Subcutaneous abdominal adipose tissue (tissue), 5 donors: ENCODE data around the gene NLGN1.

Experiments used
- H3K27ac ChIP-seq: one replicate; pipeline ENCODE4 v1.7.0; 2013; ENCODE audit warnings: low read depth, mild to moderate bottlenecking, inconsistent platforms, low read length, moderate library complexity
- H3K27me3 ChIP-seq, 5 donors: one replicate each; pipeline ENCODE4 v1.7.0; 2013; ENCODE audit warnings: low read length in 5 of 5, inconsistent platforms in 1 of 5; ENCODE audit not compliant: control insufficient read depth in 5 of 5, insufficient read depth in 4 of 5
- H3K36me3 ChIP-seq, 5 donors: one replicate each; pipeline ENCODE4 v1.7.0; 2013; ENCODE audit warnings: low read length in 5 of 5; ENCODE audit not compliant: control insufficient read depth in 5 of 5, insufficient read depth in 5 of 5
- H3K4me1 ChIP-seq, 5 donors: one replicate each; pipeline ENCODE4 v1.7.0; 2013; ENCODE audit warnings: low read length in 5 of 5, mild to moderate bottlenecking in 3 of 5, moderate library complexity in 1 of 5; ENCODE audit not compliant: control insufficient read depth in 5 of 5, insufficient read depth in 5 of 5
- H3K4me3 ChIP-seq, 5 donors: one replicate each; pipeline ENCODE4 v1.7.0; 2013; ENCODE audit warnings: low read length in 5 of 5, low read depth in 1 of 5
- H3K9ac ChIP-seq, 5 donors: one replicate each; pipeline ENCODE4 v1.7.0; 2013; ENCODE audit warnings: low read length in 5 of 5, mild to moderate bottlenecking in 4 of 5, moderate library complexity in 3 of 5
- H3K9me3 ChIP-seq, 5 donors: one replicate each; pipeline ENCODE4 v1.7.0; 2013; ENCODE audit warnings: low read length in 5 of 5; ENCODE audit not compliant: control insufficient read depth in 5 of 5
- donor health status: healthy.
- donor health status: healthy.
- donor health status: healthy.
- donor health status: healthy.
- donor health status: healthy.

Gene NLGN1

DNA sequence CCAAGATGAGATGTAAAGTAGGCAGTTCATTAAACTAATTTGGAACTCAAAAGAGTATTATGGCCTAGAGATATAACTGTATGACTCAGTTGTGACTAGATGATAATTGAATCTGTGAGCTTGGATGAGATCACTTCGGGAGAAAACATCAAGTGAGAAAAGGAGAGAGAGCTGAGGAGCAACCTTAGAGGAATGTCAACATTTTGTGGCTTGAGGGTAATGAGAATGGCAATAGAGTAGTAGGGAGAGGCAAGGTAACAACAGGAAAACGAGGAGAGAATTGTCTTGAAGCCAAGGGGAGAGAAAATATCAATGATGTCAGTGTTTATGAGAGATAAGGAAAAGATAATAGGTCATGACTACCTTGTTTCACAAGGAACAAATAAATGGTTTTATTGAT, 580.2 kb downstream of the NLGN1 start:
- no peaks in the 10 kb centered on the region for H3K36me3 ChIP-seq

DNA sequence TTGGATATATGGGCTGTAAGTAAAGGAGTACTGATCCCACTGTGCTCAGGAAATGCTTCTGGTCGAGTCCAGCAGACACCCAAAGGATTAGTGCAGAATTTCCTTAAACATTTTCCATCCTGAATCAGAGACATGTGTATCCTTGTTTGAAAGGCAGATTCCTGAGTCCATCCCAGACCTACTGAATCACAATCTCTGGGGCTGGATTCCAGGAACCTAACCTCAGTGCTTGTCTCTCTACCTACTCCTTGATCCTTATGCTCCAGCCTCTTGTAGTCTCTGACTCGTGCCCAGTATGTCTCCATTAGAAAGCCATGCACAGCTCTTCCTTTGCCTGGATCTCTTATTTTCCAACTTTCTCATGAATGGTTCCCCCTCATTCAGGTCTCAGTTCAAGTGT, 585.8 kb downstream of the NLGN1 start:
- Histone ChIP-seq H3K4me1 (no peaks in the 10 kb centered on the region), H3K4me3 (no peak overlapping the region), H3K27ac (no peak overlapping the region), H3K9ac (no peak overlapping the region), H3K36me3 (no peaks in the 10 kb centered on the region), H3K27me3 (no peaks in the 10 kb centered on the region), H3K9me3 (no peaks in the 10 kb centered on the region)

More for the DNA sequence above, 580.2 kb downstream of the NLGN1 start:
- Histone ChIP-seq H3K4me1 (no peaks in the 10 kb centered on the region), H3K27ac (no peak overlapping the region), H3K4me3 (no peak overlapping the region), H3K27me3 (no peaks in the 10 kb centered on the region), H3K9me3 (no peaks in the 10 kb centered on the region), H3K9ac (no peak overlapping the region)

DNA sequence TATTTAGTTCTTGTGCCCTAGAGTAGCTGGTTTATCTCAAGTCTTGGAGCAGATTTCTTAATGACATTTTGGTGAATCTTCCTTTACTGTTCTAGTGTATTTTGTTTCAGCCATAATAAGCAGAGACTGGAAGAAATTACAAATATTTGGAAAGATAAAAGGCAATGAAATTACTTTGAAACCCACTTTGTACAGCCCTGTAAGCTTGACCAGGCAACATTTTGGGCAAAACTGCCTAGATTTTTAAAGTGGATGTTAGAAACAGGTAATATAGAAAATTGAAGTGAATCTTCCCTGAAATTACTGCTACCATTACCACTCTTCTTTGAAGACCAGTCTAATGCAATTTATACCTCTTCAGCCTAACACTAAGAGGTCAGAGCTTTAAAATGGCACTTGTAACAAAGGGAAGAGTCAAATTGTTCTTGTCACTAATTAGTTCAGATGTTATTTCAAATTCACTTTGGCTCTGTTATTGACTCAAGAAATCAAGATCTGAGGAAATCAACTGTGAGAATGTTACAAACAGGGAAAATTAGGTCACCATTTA, 589.4 kb downstream of the NLGN1 start:
- Histone ChIP-seq H3K9ac (no peak overlapping the region), H3K4me3 (no peak overlapping the region), H3K4me1 (no peaks in the 10 kb centered on the region), H3K27me3 (no peaks in the 10 kb centered on the region), H3K9me3 (no peaks in the 10 kb centered on the region), H3K36me3 (no peaks in the 10 kb centered on the region), H3K27ac (no peak overlapping the region)

DNA sequence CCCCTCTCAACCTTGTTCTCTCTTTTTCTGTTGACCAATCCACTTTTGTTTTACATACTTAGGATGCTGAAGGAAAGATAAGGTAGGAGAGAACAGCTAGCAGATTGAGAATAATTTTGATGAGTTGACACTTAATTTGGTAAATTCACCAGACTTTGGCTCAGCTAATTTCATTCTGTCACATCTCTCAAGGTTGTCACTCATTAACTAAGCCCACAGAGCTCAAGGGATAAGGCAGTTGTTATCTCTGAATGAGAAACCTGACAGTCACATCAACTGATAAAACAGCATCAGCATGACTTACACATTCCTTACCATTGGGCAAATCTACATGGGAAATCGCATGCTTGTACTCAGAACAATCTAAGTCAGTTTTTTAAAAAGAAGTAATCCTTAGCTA, 591.4 kb downstream of the NLGN1 start:
- Histone ChIP-seq H3K27me3 (no peaks in the 10 kb centered on the region), H3K9ac (no peak overlapping the region), H3K27ac (no peak overlapping the region), H3K4me3 (no peak overlapping the region), H3K36me3 (no peaks in the 10 kb centered on the region), H3K9me3 (no peaks in the 10 kb centered on the region), H3K4me1 (peaks cover 0 to 7% (median 0%) of the 10 kb centered on the region in 5 donors)

DNA sequence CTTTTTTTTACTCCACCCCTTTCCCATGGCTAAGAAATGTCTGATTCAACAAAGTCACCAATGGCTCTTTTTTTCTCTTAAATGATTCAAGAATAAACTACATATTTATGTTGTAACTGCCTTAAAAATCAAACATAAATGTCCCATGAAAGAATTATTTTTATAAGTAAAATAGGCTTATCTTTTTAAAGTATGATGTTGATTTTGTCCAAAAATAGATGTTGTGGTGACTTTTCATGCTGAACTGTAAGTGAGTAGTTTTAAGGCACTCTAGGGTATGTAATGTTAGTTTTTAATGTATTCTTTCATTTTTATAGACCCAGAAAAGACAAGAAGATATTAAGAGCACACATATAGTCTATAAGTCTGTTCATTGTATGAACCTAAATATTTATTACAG, 594.9 kb downstream of the NLGN1 start:
- H3K9me3 ChIP-seq, result no peaks in the 10 kb centered on the region
- H3K9ac ChIP-seq, result no peak overlapping the region
- H3K36me3 ChIP-seq, result no peaks in the 10 kb centered on the region
- H3K27me3 ChIP-seq, result no peaks in the 10 kb centered on the region
- H3K4me1 ChIP-seq, result peaks cover 0 to 7% (median 0%) of the 10 kb centered on the region in 5 donors
- H3K4me3 ChIP-seq, result no peak overlapping the region
- no peak overlapping the region for H3K27ac ChIP-seq

DNA sequence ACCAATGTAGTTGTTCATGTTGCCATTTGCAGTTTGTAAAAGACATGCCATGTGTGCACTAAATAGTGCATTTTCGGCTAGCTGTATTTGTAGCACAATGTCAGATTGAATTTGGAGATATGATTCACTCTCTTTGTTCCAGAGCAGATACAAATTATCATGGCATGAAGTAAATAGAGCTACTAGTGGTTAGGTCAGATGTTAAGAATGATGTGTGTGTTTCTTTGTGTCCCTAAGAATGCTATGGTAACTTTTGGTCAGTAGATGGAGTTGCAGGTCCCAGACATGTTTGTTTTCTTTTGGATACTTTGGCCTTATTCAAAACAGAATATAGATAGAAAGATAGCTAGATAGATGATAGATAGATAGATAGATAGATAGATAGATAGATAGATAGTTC, 595.8 kb downstream of the NLGN1 start:
- no peaks in the 10 kb centered on the region for H3K9me3 ChIP-seq
- peaks cover 0 to 7% (median 0%) of the 10 kb centered on the region in 5 donors for H3K4me1 ChIP-seq
- H3K27ac ChIP-seq, result no peak overlapping the region
- H3K9ac ChIP-seq, result no peak overlapping the region
- H3K27me3 ChIP-seq, result no peaks in the 10 kb centered on the region
- no peaks in the 10 kb centered on the region for H3K36me3 ChIP-seq
- H3K4me3 ChIP-seq, result no peak overlapping the region

DNA sequence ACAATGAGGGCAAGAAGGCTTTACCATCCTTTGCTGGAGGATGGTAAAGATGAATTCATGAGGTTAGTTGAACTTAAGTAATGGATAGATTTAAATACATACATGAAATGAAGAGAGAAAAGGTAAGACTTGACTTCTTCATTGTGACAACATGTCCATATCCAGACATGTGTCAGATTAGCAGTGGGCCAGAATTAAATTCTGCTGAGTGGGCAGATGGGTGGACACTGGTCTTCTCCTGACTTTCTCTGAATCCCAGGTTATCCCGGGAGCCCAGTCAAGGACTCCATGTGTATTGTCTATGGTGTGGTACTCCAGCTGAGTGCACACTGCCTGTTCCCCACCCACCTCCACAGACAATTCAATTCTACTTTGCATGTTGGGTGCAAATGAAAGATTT, 603.1 kb downstream of the NLGN1 start:
- H3K27ac ChIP-seq, result no peak overlapping the region

DNA sequence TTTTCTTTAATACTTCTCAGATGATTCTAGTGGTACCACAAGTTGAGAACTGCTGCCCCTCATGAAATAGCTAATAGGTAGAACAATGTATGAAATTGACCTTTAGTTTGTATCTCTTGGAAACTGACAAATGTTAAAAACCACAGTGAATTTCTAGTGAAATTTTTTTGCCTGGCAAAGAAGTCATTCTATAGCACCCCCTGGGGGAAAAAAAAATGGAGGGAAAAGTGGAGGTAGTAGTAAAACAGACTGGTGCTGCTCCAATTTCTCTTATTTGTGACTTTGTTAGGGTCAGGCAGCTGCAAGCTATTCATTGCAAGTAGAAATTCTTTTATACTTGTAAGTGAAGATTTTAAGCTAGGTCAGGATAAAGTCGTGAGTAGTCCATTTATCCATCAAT, 605.0 kb downstream of the NLGN1 start:
- H3K4me3 ChIP-seq, result no peak overlapping the region
- H3K9ac ChIP-seq, result no peak overlapping the region
- H3K27ac ChIP-seq, result no peak overlapping the region
- H3K4me1 ChIP-seq, result no peaks in the 10 kb centered on the region
- no peaks in the 10 kb centered on the region for H3K27me3 ChIP-seq
- no peaks in the 10 kb centered on the region for H3K9me3 ChIP-seq
- no peaks in the 10 kb centered on the region for H3K36me3 ChIP-seq

More for the DNA sequence above, 603.1 kb downstream of the NLGN1 start:
- Histone ChIP-seq H3K9ac (no peak overlapping the region), H3K4me1 (no peaks in the 10 kb centered on the region), H3K4me3 (no peak overlapping the region), H3K36me3 (no peaks in the 10 kb centered on the region), H3K9me3 (no peaks in the 10 kb centered on the region), H3K27me3 (no peaks in the 10 kb centered on the region)

DNA sequence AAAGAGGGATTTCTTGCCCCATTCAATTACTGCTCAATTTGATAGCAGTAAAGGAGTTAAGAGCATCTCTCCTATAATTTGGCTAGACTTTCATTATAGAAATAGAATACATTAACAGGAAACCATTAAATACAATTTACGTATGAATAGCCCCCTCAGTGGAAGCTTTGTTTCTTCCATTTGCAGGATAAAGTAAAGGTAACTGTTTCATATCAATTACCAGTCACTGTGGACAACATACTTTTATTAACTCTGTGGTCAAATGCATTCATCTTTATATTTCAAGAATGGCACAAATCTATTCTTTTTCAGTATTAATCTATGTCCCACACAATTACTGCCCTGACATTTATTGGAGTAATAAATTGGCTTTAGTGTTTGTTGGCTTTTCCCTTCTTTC, 613.4 kb downstream of the NLGN1 start:
- no peak overlapping the region for H3K4me3 ChIP-seq
- H3K27me3 ChIP-seq, result no peaks in the 10 kb centered on the region
- no peaks in the 10 kb centered on the region for H3K4me1 ChIP-seq
- no peak overlapping the region for H3K27ac ChIP-seq
- H3K9ac ChIP-seq, result no peak overlapping the region
- H3K36me3 ChIP-seq, result no peaks in the 10 kb centered on the region
- no peaks in the 10 kb centered on the region for H3K9me3 ChIP-seq

DNA sequence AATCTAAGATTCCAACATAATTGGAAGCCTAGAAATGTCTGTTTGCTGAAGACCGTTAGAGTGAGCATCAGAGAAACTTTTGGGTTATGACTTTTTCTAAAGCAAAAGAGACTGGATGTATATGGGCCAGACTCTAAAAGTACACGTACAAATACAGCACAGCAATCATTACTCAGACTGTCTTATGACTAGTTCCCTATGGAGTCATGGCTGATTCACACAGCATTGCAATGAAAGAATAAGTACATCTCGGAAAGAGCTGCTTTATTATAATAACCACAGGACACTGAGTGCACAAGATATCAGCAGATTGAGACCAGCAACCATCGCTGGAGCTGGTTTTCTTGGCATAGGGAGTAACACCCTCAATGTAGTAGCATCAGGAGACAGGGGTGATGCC, 618.6 kb downstream of the NLGN1 start:
- no peak overlapping the region for H3K4me3 ChIP-seq

DNA sequence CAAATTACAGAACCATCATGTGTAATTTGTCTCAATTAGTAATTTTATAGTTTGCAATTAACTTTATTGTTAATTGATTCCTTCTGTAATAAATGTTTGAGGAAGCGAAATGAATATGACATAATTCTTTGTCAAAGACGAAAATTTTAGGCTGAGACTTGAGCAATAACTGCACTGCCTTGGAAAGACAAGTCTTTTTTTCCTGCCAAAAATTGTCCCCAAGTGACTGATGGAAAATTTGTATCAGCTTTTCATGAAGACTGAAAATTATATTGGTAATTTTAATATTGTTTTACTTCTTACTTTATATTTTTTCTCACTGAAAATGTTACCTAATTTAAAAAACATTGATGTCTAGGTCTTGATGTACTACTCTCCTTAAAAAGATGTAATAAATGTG, 622.6 kb downstream of the NLGN1 start:
- no peak overlapping the region for H3K4me3 ChIP-seq
- no peaks in the 10 kb centered on the region for H3K36me3 ChIP-seq
- H3K27me3 ChIP-seq, result no peaks in the 10 kb centered on the region
- H3K9me3 ChIP-seq, result no peaks in the 10 kb centered on the region
- H3K27ac ChIP-seq, result no peak overlapping the region
- H3K9ac ChIP-seq, result no peak overlapping the region
- H3K4me1 ChIP-seq, result no peaks in the 10 kb centered on the region

More for the DNA sequence above, 618.6 kb downstream of the NLGN1 start:
- H3K27me3 ChIP-seq, result no peaks in the 10 kb centered on the region
- no peak overlapping the region for H3K9ac ChIP-seq
- no peaks in the 10 kb centered on the region for H3K9me3 ChIP-seq
- no peaks in the 10 kb centered on the region for H3K36me3 ChIP-seq
- no peak overlapping the region for H3K27ac ChIP-seq
- no peaks in the 10 kb centered on the region for H3K4me1 ChIP-seq
